Keratinocyte (primary cell): ENCODE data around the gene MYOM1. TPM values are rescaled to one million over a fixed set of nuclear protein-coding genes. Genes with fewer than 3 reads are reported as not detected.

Experiments used
- DNase-seq: peaks from one replicate; pipeline ENCODE4 v3.0.0-alpha.2; 2011; ENCODE audit warnings: low read depth, missing footprints, low spot score
- FAIRE-seq: peaks from 2 replicates; lab custom pipeline; 2011; peaks lifted over from hg19 to GRCh38; lab: Jason Lieb, UNC
- H2AFZ ChIP-seq: 2 replicates; pipeline ENCODE4 v1.6.0; 2012; ENCODE audit warnings: low read length, control low read depth, inconsistent platforms; ENCODE audit not compliant: control insufficient read depth
- H3K27ac ChIP-seq: 2 replicates; pipeline ENCODE4 v1.5.1; 2011; ENCODE audit warnings: low read length; ENCODE audit not compliant: control insufficient read depth, insufficient read depth
- H3K27me3 ChIP-seq: 3 replicates; pipeline ENCODE4 v1.6.0; 2011; ENCODE audit warnings: low read length; ENCODE audit not compliant: control insufficient read depth, insufficient read depth; ENCODE audit errors: extremely low read depth
- H3K36me3 ChIP-seq, 2 experiments: 2 replicates in 1 of 2; 3 replicates in 1 of 2; pipeline ENCODE4 v1.5.1; 2011; ENCODE audit warnings: low read length in 2 of 2, mild to moderate bottlenecking in 1 of 2; ENCODE audit not compliant: control insufficient read depth in 2 of 2, insufficient read depth in 2 of 2; ENCODE audit errors: extremely low read depth in 1 of 2
- H3K4me1 ChIP-seq: 3 replicates; pipeline ENCODE4 v1.5.1; 2011; ENCODE audit warnings: low read length; ENCODE audit not compliant: control insufficient read depth, insufficient read depth; ENCODE audit errors: extremely low read depth
- H3K4me2 ChIP-seq: 3 replicates; pipeline ENCODE4 v1.6.0; 2011; ENCODE audit warnings: low read depth, low read length; ENCODE audit not compliant: control insufficient read depth, insufficient read depth; ENCODE audit errors: extremely low read depth
- H3K4me3 ChIP-seq, 3 experiments: fragments of 200-600 bp in 1 of 3; sonication (generic) in 1 of 3; 2 replicates in 2 of 3; 3 replicates in 1 of 3; pipeline ENCODE4 v1.5.1; 2011 to 2016; ENCODE audit warnings: low read length in 3 of 3, mild to moderate bottlenecking in 3 of 3, control low read depth in 2 of 3, inconsistent platforms in 1 of 3, low read depth in 1 of 3, mixed read lengths in 1 of 3, mixed run types in 1 of 3, moderate library complexity in 1 of 3; ENCODE audit not compliant: control insufficient read depth in 2 of 3, insufficient read depth in 2 of 3; ENCODE audit errors: extremely low read depth in 1 of 3
- H3K79me2 ChIP-seq: 2 replicates; pipeline ENCODE4 v1.6.0; 2012; ENCODE audit warnings: low read length; ENCODE audit not compliant: control insufficient read depth, insufficient read depth
- H3K9ac ChIP-seq: 3 replicates; pipeline ENCODE4 v1.6.0; 2011; ENCODE audit warnings: low read length; ENCODE audit not compliant: control insufficient read depth, insufficient read depth; ENCODE audit errors: extremely low read depth
- H3K9me1 ChIP-seq: 3 replicates; pipeline ENCODE4 v1.6.0; 2011; ENCODE audit warnings: low read length; ENCODE audit not compliant: control insufficient read depth, insufficient read depth; ENCODE audit errors: extremely low read depth
- H3K9me3 ChIP-seq: 2 replicates; pipeline ENCODE4 v1.5.1; 2012; ENCODE audit warnings: low read depth, low read length; ENCODE audit not compliant: control insufficient read depth
- H4K20me1 ChIP-seq: 3 replicates; pipeline ENCODE4 v1.6.0; 2011; ENCODE audit warnings: low read length; ENCODE audit not compliant: control insufficient read depth, insufficient read depth; ENCODE audit errors: extremely low read depth
- EZH2 ChIP-seq: IDR thresholded peaks from one replicate; pipeline ENCODE4 v1.6.1; 2012; ENCODE audit warnings: inconsistent platforms, mild to moderate bottlenecking, low read length, moderate library complexity
- dilution Hi-C: fragments of 300-500 bp; cut with MboI; formaldehyde crosslinking; loops from one replicate; pipeline ENCODE4 v1.7.0; 2020; ENCODE audit warnings: low sequenced_read_pairs; ENCODE audit not compliant: extremely low pct_ligation_motif_present
- polyA plus RNA-seq, 5 experiments: library from polyadenylated mRNA; depleted of rRNA in 3 of 5; stranded (reverse) in 3 of 5; stranded (forward) in 1 of 5; unstranded in 1 of 5; fragments of >200 nt; gene quantifications; 1 replicate in 1 of 5; 2 replicates in 3 of 5; 3 replicates in 1 of 5; pipeline versions ENCODE4 v1.2.1 to v1.2.3, GENCODE V29; 2011 to 2012; ENCODE audit warnings: missing spikeins in 2 of 5, low read depth in 1 of 5, low replicate concordance in 1 of 5
- TF ChIP-seq, protein P1 (sequence below), 3 experiments: IDR thresholded peaks in 1 of 3; conservative IDR thresholded peaks in 1 of 3; optimal IDR thresholded peaks in 1 of 3; 2 replicates in 2 of 3; 3 replicates in 1 of 3; pipeline versions ENCODE3 to v1.5.1; 2011; ENCODE audit warnings: low read length in 3 of 3, mild to moderate bottlenecking in 3 of 3, moderate library complexity in 2 of 3, control low read depth in 1 of 3, inconsistent platforms in 1 of 3; ENCODE audit not compliant: insufficient read depth in 2 of 3; ENCODE audit errors: extremely low read depth in 1 of 3

The MYOM1 gene
- polyA plus RNA-seq, 1 donor (not counting 4 experiments of a cell fraction or from before 2014, with no cell fraction given): 0.03 TPM

DNA sequence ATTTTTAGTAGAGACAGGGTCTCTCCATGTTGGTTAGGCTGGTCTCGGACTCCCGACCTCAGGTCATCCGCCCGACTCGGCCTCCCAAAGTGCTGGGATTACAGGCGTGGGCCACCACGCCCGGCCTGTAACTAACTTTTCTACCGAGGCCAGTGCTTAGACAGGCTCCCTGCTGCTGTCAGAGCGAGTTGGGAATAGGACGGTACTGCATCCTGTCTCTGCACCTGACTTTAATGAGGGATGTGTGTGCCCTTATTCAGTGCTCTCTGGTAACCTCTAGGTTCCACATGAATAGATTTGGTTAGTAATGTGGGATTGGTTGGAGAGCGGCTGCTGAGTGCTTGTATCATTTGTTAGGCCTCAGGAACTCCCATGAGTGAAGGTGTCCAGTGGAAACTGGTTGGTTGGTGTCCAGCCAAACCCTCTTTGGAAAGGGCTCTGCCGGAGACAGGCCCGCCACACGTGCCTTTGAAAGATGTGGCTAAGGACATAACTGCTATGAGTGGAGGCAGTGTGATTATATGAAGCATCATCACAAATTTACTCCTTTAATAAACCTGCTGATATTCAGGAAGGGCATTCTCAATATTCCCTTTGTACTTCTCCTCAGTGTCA, 36.6 kb downstream of the MYOM1 start:
- FAIRE-seq (no peak), DNase-seq (no peak)
- H3K27ac ChIP-seq: no peak overlapping the region
- H3K4me3 ChIP-seq: no peak overlapping the region
- H2AFZ ChIP-seq: no peak overlapping the region
- no peaks in the 10 kb centered on the region for H3K4me1 ChIP-seq
- dilution Hi-C loops: no loop called here
- H3K4me2 ChIP-seq: no peak overlapping the region
- no peaks in the 10 kb centered on the region for H3K79me2 ChIP-seq
- no peaks in the 10 kb centered on the region for H3K36me3 ChIP-seq
- no peaks in the 10 kb centered on the region for H3K27me3 ChIP-seq
- TF ChIP-seq, protein P1, sequence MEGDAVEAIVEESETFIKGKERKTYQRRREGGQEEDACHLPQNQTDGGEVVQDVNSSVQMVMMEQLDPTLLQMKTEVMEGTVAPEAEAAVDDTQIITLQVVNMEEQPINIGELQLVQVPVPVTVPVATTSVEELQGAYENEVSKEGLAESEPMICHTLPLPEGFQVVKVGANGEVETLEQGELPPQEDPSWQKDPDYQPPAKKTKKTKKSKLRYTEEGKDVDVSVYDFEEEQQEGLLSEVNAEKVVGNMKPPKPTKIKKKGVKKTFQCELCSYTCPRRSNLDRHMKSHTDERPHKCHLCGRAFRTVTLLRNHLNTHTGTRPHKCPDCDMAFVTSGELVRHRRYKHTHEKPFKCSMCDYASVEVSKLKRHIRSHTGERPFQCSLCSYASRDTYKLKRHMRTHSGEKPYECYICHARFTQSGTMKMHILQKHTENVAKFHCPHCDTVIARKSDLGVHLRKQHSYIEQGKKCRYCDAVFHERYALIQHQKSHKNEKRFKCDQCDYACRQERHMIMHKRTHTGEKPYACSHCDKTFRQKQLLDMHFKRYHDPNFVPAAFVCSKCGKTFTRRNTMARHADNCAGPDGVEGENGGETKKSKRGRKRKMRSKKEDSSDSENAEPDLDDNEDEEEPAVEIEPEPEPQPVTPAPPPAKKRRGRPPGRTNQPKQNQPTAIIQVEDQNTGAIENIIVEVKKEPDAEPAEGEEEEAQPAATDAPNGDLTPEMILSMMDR (optimal IDR thresholded peaks at IDR 0.05 in 1 of 3, IDR thresholded peaks at IDR 0.05 in 1 of 3, conservative IDR thresholded peaks at IDR 0.05 in 1 of 3; ENCODE audit: extremely low read depth in 1 of 3, insufficient read depth in 2 of 3, low read length in 3 of 3): no peak
- no peak for TF ChIP-seq EZH2
- H3K9ac ChIP-seq: no peak overlapping the region
- no peaks in the 10 kb centered on the region for H4K20me1 ChIP-seq
- H3K9me1 ChIP-seq: no peaks in the 10 kb centered on the region
- no peaks in the 10 kb centered on the region for H3K9me3 ChIP-seq

DNA sequence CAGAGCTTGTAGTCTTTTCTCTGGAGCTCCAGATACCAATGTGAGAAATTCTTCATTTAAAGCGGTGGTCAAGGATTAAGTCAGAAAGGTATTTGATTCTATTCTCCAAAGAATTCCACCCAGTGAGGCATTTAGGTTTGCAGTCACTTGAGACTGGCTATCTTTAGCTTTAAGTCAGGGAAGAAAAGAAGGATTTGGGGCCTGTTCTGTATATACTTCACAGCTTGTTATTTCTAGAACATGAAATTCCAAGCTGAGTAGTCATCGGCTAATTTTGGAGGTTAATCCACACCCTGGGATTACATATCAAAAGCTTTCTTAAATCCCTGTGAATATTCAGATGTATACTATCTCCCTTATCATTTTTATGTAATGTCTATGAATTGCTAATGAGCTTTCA, 39.4 kb downstream of the MYOM1 start:
- no peaks in the 10 kb centered on the region for H3K79me2 ChIP-seq
- H3K9me3 ChIP-seq: no peaks in the 10 kb centered on the region
- DNase-seq (no peak), FAIRE-seq (no peak)
- H3K9ac ChIP-seq: no peak overlapping the region
- no peak overlapping the region for H3K4me3 ChIP-seq
- H3K9me1 ChIP-seq: no peaks in the 10 kb centered on the region
- TF ChIP-seq, protein P1 (optimal IDR thresholded peaks at IDR 0.05 in 1 of 3, IDR thresholded peaks at IDR 0.05 in 1 of 3, conservative IDR thresholded peaks at IDR 0.05 in 1 of 3; ENCODE audit: extremely low read depth in 1 of 3, insufficient read depth in 2 of 3, low read length in 3 of 3): no peak
- no peak for TF ChIP-seq EZH2
- no peaks in the 10 kb centered on the region for H3K27me3 ChIP-seq
- H3K4me2 ChIP-seq: no peak overlapping the region
- H2AFZ ChIP-seq: no peak overlapping the region
- H3K27ac ChIP-seq: no peak overlapping the region
- dilution Hi-C loops: no loop called here
- H4K20me1 ChIP-seq: no peaks in the 10 kb centered on the region
- H3K4me1 ChIP-seq: no peaks in the 10 kb centered on the region
- H3K36me3 ChIP-seq: no peaks in the 10 kb centered on the region
